Coronary artery (tissue), 2 donors: ENCODE data around the gene ANTXR1.
A peak's percentile ranks its signal among the peaks of the same experiment; 100 is the strongest.

Experiments
- DNase-seq: peaks from one replicate; pipeline ENCODE4 v3.0.0-alpha.2; 2017; ENCODE audit warnings: low spot score
- H3K27ac ChIP-seq, 2 donors: fragments of 200-600 bp; sonication (generic); one replicate each; pipeline ENCODE4 v1.5.1; 2016 to 2019
- H3K4me3 ChIP-seq: fragments of 200-600 bp; sonication (generic); 2 replicates; pipeline ENCODE4 v1.5.1; 2016; ENCODE audit warnings: mild to moderate bottlenecking, moderate library complexity
- TF ChIP-seq, protein P1 (sequence below): fragments of 200-600 bp; sonication (generic); IDR thresholded peaks from one replicate; pipeline ENCODE4 v1.5.1; 2019; ENCODE audit warnings: antibody characterized with exemption

The ANTXR1 gene

DNA sequence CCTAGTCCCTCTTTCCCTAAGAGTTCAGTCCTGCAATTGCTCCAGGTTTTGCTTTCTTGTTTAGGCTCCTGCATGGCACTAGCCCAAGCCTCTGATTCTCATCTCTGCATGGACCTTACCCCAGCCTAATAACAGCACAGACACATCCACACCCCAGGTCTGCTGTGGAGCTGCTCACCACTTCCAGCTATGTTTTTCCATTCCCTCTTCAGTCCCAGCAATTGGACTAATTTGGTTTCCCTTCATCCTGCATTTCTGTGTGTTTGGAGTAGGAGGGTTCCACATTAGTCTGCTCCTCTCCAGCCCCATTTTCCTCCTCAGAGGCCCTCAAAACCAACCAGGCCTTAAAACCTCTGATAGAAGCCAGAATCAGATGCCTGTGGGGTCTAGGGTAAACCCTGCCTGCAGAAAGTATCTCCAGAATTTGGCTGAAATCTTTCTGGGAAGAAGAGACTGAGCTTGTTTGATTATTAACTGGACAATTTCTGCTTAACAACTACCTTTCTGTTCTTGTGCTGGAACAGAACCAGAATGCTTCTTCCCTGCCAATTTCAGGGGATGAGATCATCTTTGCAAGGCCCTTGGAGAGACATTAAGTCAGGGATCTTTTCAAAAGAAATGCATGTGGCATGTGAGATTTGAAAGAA, 278.1 kb downstream of the ANTXR1 start:
- no peak for DNase-seq
- TF ChIP-seq, protein P1, sequence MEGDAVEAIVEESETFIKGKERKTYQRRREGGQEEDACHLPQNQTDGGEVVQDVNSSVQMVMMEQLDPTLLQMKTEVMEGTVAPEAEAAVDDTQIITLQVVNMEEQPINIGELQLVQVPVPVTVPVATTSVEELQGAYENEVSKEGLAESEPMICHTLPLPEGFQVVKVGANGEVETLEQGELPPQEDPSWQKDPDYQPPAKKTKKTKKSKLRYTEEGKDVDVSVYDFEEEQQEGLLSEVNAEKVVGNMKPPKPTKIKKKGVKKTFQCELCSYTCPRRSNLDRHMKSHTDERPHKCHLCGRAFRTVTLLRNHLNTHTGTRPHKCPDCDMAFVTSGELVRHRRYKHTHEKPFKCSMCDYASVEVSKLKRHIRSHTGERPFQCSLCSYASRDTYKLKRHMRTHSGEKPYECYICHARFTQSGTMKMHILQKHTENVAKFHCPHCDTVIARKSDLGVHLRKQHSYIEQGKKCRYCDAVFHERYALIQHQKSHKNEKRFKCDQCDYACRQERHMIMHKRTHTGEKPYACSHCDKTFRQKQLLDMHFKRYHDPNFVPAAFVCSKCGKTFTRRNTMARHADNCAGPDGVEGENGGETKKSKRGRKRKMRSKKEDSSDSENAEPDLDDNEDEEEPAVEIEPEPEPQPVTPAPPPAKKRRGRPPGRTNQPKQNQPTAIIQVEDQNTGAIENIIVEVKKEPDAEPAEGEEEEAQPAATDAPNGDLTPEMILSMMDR = no peak
- Histone ChIP-seq H3K4me3 (no peak overlapping the region), H3K27ac (peak overlapping the region in 1 of 2 donors; percentile 31)

DNA sequence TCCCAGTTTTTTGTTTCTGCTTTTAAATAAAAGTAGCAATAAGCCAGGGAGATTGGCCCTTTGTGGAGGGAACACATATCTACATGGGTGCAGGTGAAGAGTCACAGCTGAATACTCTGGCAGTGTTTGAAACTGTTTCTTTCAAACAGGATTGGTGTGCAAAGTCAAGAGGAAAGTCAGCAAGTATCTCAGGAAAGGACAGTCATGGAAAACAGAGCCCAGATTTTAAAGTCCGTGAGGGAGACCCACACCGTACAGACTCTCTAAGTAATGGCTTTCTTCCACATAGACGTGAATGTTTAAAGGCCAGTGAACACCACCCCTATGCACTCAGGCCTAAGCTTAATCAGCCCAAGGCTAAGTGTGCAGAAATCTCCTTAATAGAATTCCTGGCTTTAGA, 278.7 kb downstream of the ANTXR1 start:
- no peak for DNase-seq
- Histone ChIP-seq H3K4me3 (no peak overlapping the region), H3K27ac (peak overlapping the region in 1 of 2 donors; percentile 20)
- TF ChIP-seq, protein P1 = no peak

DNA sequence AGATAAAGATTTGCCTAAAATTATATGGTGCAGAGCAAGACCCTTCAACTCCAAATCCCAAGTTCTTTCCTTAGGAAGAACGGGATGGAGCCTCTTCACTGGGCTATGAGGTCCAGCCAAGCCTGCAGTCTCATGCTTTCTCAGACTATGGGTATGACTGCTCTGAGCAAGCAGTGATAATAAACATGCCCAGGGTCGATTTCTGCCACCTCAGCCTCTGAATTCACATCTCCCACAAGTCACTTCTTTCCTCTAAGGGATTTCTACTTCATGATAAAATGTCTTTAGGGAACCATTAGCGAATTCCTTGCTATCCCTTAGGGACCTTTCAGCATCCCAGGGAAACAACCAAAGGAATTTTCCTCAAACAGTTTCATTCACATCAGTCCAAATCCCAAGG, 279.3 kb downstream of the ANTXR1 start:
- DNase-seq = no peak
- TF ChIP-seq, protein P1 = no peak
- Histone ChIP-seq H3K27ac (peak overlapping the region in 1 of 2 donors; percentile 20), H3K4me3 (no peak overlapping the region)

DNA sequence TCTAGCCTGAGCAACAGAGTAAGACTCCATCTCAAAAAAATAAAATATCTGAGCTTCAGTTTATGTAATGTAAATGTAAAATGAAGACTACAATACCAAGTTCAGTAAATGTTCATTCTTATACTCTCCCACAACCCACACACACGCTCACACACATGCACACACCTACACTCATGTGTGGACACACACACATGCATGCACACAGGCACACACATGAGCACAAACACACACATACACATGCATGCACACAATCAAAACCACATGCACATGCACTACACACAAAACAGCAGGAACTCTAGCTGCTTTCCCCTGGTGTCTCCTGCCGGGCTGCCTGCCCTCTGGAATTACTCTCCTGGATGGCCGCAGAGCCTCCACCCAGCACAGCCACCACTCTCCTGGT, 283.4 kb downstream of the ANTXR1 start:
- no peak for DNase-seq
- H3K4me3 ChIP-seq = no peak overlapping the region
- no peak overlapping the region for H3K27ac ChIP-seq
- TF ChIP-seq, protein P1 = no peak

DNA sequence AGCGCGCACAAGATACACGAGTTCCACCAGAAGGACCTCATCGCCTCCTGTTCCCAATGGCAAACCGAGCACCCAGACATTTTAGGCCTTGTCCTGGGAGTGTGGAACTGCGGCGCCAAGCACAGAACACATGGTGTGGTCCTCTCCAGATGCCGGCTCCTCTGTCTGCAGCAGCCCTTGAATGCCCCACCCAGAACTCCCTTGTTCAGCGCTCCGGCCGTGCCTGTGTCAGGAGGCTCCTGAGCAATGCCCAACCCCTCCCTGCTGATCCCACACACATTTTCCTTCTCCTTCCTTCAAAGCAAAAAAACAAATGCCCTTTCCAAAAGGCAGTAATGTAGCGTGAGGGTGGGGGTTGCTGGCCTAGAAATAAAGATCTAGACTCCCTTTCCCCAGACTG, 284.2 kb downstream of the ANTXR1 start:
- DNase-seq = no peak
- no peak overlapping the region for H3K4me3 ChIP-seq
- TF ChIP-seq, protein P1 = no peak
- no peak overlapping the region for H3K27ac ChIP-seq

DNA sequence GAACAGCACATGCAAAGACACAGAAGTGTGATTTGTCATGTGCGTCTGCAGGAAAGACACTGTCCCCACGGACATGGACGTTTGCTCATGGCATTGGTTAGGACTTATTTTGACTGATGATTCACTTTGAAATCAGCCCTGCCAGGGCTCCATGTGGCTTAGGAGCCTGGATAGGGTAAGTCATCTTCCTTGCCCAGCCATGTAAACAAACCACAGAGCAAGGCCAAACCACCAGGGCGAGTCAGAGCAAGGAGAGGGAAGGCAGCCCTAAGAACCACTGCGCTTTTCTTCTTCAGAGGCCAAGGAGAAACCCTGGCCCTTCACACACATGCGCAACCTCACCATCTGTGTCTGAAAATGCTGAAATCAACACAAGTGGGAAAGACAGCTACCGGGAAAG, 285.3 kb downstream of the ANTXR1 start:
- no peak overlapping the region for H3K4me3 ChIP-seq
- no peak for DNase-seq
- H3K27ac ChIP-seq = peak overlapping the region in 1 of 2 donors; percentile 51
- TF ChIP-seq, protein P1 = no peak

DNA sequence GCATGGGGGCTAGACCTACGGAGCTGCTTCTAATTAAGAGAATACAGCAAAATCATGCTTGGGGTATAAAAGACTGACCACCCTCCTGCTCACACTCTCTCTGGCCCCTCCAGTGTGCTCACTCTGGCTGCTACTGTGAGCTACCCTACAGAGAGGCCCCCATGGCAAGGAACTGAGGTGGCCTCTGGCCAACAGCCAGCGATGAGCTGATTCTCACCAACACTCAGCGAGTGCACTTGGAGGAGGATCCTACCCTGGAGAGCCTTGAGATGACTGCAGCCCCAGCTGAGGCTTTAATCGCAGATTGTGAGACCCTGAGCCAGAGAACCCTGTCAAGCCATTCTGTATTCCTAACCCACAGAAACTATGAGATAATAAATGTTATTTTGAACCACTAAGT, 285.9 kb downstream of the ANTXR1 start:
- DNase-seq = no peak
- TF ChIP-seq, protein P1 = no peak
- Histone ChIP-seq H3K4me3 (no peak overlapping the region), H3K27ac (peak overlapping the region in 1 of 2 donors; percentile 51)
